OCI-LY7 (cell line): ENCODE measurements around the gene C6orf89. TPM values are rescaled to one million over a fixed set of nuclear protein-coding genes. Genes with fewer than 3 reads are reported as not detected.

Experiments
- BruUV-seq: library from RNA; stranded (reverse); fragments of 400-500 nt; replicated peaks from 2 replicates; lab custom pipeline; 2021; lab: Mats Ljungman, UMichigan
- CTCF ChIA-PET: fragments of 300-600 bp; sonication (Branson Sonifier 250); formaldehyde crosslinking; loops from one replicate; lab custom pipeline; 2022; ENCODE audit warnings: antibody characterized with exemption; ENCODE audit not compliant: unreplicated experiment; lab: Charles Lee
- POLR2A ChIA-PET: fragments of 300-600 bp; sonication (Branson Sonifier 250); formaldehyde crosslinking; loops from one replicate; lab custom pipeline; 2022; ENCODE audit warnings: antibody characterized with exemption; lab: Charles Lee
- DNase-seq: peaks from one replicate; pipeline ENCODE4 v3.0.0-alpha.2; 2015; ENCODE audit warnings: low spot score
- H2AFZ ChIP-seq: fragments of 200-600 bp; sonication (generic), shearing (Covaris generic); 2 replicates; pipeline ENCODE4 v1.6.1; 2014; ENCODE audit warnings: mild to moderate bottlenecking, antibody characterized with exemption, low read length, moderate library complexity
- H3K27ac ChIP-seq: fragments of 200-600 bp; sonication (generic); 2 replicates; pipeline ENCODE4 v1.5.1; 2014; ENCODE audit warnings: mixed run types, low read depth, mild to moderate bottlenecking, moderate library complexity, low read length, inconsistent platforms; ENCODE audit not compliant: poor library complexity, severe bottlenecking
- H3K36me3 ChIP-seq: fragments of 200-600 bp; sonication (generic); 2 replicates; pipeline ENCODE4 v1.6.1; 2014; ENCODE audit warnings: mild to moderate bottlenecking, antibody characterized with exemption, low read length, moderate library complexity, mixed read lengths; ENCODE audit not compliant: insufficient read depth
- H3K4me1 ChIP-seq: fragments of 200-600 bp; sonication (generic); 2 replicates; pipeline ENCODE4 v1.5.1; 2014; ENCODE audit warnings: mild to moderate bottlenecking, low read length; ENCODE audit not compliant: insufficient read depth, poor library complexity, severe bottlenecking
- H3K4me2 ChIP-seq: fragments of 200-600 bp; sonication (generic); 2 replicates; pipeline ENCODE4 v1.6.1; 2014; ENCODE audit warnings: mild to moderate bottlenecking, low read length
- H3K4me3 ChIP-seq: fragments of 200-600 bp; sonication (generic); 2 replicates; pipeline ENCODE4 v1.5.1; 2014; ENCODE audit warnings: mild to moderate bottlenecking, low read depth, low read length; ENCODE audit not compliant: poor library complexity, severe bottlenecking
- H3K79me2 ChIP-seq: fragments of 200-600 bp; sonication (generic); 2 replicates; pipeline ENCODE4 v1.6.1; 2016; ENCODE audit warnings: low read depth, mild to moderate bottlenecking, low read length, moderate library complexity, mixed read lengths; ENCODE audit not compliant: insufficient read depth
- H3K9me2 ChIP-seq: fragments of 200-600 bp; sonication (generic); 2 replicates; pipeline ENCODE4 v1.6.1; 2016; ENCODE audit warnings: mild to moderate bottlenecking, low read length, mixed read lengths; ENCODE audit not compliant: insufficient read depth
- H3K9me3 ChIP-seq: fragments of 200-600 bp; sonication (generic); 2 replicates; pipeline ENCODE4 v1.6.1; 2014; ENCODE audit warnings: mild to moderate bottlenecking, mixed run types, low read length, mixed read lengths
- H4K20me1 ChIP-seq: fragments of 200-600 bp; sonication (generic); 2 replicates; pipeline ENCODE4 v1.6.1; 2014; ENCODE audit warnings: mild to moderate bottlenecking, antibody characterized with exemption, low read length, moderate library complexity, mixed read lengths; ENCODE audit not compliant: insufficient read depth
- EZH2phosphoT487 ChIP-seq: fragments of 200-600 bp; sonication (generic); IDR thresholded peaks from 2 replicates; pipeline ENCODE4 v1.6.1; 2018; ENCODE audit warnings: low read depth, borderline replicate concordance, mild to moderate bottlenecking, mixed run types, antibody characterized with exemption, low read length, moderate library complexity, mixed read lengths
- intact Hi-C: fragments of 100-400 bp; cut with micrococcal nuclease; formaldehyde crosslinking; loops from one replicate; pipeline ENCODE4 v1.10.0; 2022; ENCODE audit not compliant: unreplicated experiment
- total RNA-seq, 2 experiments: library from RNA; depleted of rRNA in 1 of 2; stranded (reverse); fragments of >200 nt in 1 of 2; shearing (Covaris generic) in 1 of 2; gene quantifications; 2 replicates each; pipeline ENCODE4 v1.2.3, GENCODE V29; 2014 to 2022
- TF ChIP-seq, protein P1 (sequence below): fragments of 200-600 bp; sonication (generic); conservative IDR thresholded peaks from 2 replicates; pipeline ENCODE4 v1.5.1; 2014; ENCODE audit warnings: mild to moderate bottlenecking, antibody characterized with exemption, low read length, moderate library complexity, mixed read lengths

The C6orf89 gene
- total RNA-seq, 2 experiments from 2014 or later = 20.1 to 25.7 TPM

GRCh38 chr6:36839749-36840431, 45.9 kb upstream of the C6orf89 start:
- Histone ChIP-seq H3K9me3 (no peaks in the 10 kb centered on the region), H3K27ac (no peak overlapping the region), H3K4me1 (no peaks in the 10 kb centered on the region), H2AFZ (no peak overlapping the region), H3K79me2 (no peaks in the 10 kb centered on the region), H3K9me2 (no peaks in the 10 kb centered on the region), H3K4me2 (peak overlapping the region; percentile 46; the same call in 1 of the 2 replicates), H4K20me1 (no peaks in the 10 kb centered on the region), H3K36me3 (no peaks in the 10 kb centered on the region), H3K4me3 (peak overlapping the region; percentile 38)
- BruUV-seq = no TSS peak
- intact Hi-C loops = no loop called here
- ChIA-PET CTCF (no interaction called here), POLR2A (no interaction called here)
- DNase-seq = peak; percentile 11
- no peak for TF ChIP-seq EZH2phosphoT487
- TF ChIP-seq, protein P1, sequence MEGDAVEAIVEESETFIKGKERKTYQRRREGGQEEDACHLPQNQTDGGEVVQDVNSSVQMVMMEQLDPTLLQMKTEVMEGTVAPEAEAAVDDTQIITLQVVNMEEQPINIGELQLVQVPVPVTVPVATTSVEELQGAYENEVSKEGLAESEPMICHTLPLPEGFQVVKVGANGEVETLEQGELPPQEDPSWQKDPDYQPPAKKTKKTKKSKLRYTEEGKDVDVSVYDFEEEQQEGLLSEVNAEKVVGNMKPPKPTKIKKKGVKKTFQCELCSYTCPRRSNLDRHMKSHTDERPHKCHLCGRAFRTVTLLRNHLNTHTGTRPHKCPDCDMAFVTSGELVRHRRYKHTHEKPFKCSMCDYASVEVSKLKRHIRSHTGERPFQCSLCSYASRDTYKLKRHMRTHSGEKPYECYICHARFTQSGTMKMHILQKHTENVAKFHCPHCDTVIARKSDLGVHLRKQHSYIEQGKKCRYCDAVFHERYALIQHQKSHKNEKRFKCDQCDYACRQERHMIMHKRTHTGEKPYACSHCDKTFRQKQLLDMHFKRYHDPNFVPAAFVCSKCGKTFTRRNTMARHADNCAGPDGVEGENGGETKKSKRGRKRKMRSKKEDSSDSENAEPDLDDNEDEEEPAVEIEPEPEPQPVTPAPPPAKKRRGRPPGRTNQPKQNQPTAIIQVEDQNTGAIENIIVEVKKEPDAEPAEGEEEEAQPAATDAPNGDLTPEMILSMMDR = peak; percentile 37

DNA sequence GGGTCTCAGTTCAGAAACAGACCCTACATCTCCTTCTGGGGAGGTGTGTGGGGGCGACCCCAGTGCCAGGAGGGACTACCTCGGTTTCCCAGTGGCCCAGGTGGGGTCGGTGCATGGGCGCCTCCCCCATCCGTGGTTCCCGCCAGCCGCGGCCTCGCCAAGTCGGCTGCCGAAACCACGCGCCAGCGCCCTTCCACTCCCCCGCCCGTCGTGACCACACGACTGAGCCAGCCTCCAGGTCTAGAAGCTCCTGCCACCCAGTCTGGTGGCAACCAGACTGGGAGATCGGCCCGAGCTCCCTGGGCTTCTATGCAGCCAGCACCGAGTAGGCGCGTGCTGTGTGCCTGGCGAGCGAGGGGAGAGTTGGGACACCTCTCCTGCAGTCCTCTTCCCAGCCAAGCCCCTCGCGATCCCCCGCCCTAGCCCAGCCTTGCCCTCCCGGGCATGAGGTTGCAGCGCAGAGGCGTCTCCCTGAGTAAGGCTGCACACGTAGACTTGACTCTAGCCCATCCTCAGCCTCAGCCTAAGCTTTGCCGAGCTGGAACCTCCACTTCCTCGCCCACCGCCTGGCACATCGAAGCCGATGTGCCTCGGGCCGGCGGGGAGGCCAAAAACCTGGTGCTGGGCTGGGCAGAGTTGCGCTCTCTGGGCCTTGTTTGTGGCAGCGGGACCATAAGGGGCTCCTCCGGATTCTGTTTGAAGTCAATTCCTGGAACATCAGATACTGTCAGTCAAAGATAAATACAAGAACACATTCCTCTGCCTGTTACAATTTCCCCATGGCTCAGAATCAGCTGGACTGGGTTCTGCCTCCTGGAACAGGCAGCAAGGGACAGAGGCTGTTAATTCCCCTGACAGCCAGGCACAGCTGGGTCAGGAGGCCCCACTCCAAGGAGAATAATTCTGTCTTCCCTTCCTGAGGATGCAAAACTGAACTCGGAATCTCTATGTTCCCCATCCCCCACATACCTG, 45.0 kb upstream of the C6orf89 start:
- DNase-seq = no peak
- peak overlapping the region; percentile 38 for H3K4me3 ChIP-seq

More for the DNA sequence above, 45.0 kb upstream of the C6orf89 start:
- TF ChIP-seq EZH2phosphoT487 = no peak
- TF ChIP-seq, protein P1 = no peak
- H3K79me2 ChIP-seq = no peaks in the 10 kb centered on the region
- peak overlapping the region; percentile 46; the same call in 1 of the 2 replicates for H3K4me2 ChIP-seq
- H3K36me3 ChIP-seq = no peaks in the 10 kb centered on the region
- H3K9me3 ChIP-seq = no peaks in the 10 kb centered on the region
- intact Hi-C loops = no loop called here
- BruUV-seq = no TSS peak
- no peaks in the 10 kb centered on the region for H3K9me2 ChIP-seq
- no peaks in the 10 kb centered on the region for H4K20me1 ChIP-seq
- H3K27ac ChIP-seq = no peak overlapping the region
- no peaks in the 10 kb centered on the region for H3K4me1 ChIP-seq
- no peak overlapping the region for H2AFZ ChIP-seq
- ChIA-PET CTCF (no interaction called here), POLR2A (no interaction called here)
